DOHH2 (cell line): Measurements from ENCODE around the gene CEP68.
A peak's percentile ranks its signal among the peaks of the same experiment; 100 is the strongest.

ENCODE experiments used
- H3F3A ChIP-seq: fragments of 200-600 bp; sonication (generic), shearing (Covaris generic); 2 replicates; pipeline ENCODE4 v1.6.0; 2016; ENCODE audit warnings: antibody characterized with exemption, mild to moderate bottlenecking; ENCODE audit not compliant: control insufficient read depth, insufficient read depth
- H3K27ac ChIP-seq: fragments of 200-600 bp; sonication (generic); 2 replicates; pipeline ENCODE4 v1.5.1; 2014; ENCODE audit warnings: low read depth, mild to moderate bottlenecking, low read length, moderate library complexity
- H3K27me3 ChIP-seq: fragments of 200-600 bp; sonication (generic); 2 replicates; pipeline ENCODE4 v1.6.1; 2014; ENCODE audit warnings: mild to moderate bottlenecking, low read length, mixed read lengths; ENCODE audit not compliant: control insufficient read depth
- H3K36me3 ChIP-seq: fragments of 200-600 bp; sonication (generic); 2 replicates; pipeline ENCODE4 v1.6.1; 2014; ENCODE audit warnings: mild to moderate bottlenecking, low read length, moderate library complexity, mixed read lengths; ENCODE audit not compliant: control insufficient read depth
- H3K4me1 ChIP-seq: fragments of 200-600 bp; sonication (generic); 2 replicates; pipeline ENCODE4 v1.6.1; 2014; ENCODE audit warnings: mild to moderate bottlenecking, low read length, mixed read lengths; ENCODE audit not compliant: control insufficient read depth
- H3K4me2 ChIP-seq: fragments of 200-600 bp; sonication (generic); 2 replicates; pipeline ENCODE4 v1.6.0; 2014; ENCODE audit warnings: mild to moderate bottlenecking, low read length, moderate library complexity
- H3K4me3 ChIP-seq: fragments of 200-600 bp; sonication (generic); 2 replicates; pipeline ENCODE4 v1.5.1; 2014; ENCODE audit warnings: mild to moderate bottlenecking, low read length, mixed read lengths
- H3K79me2 ChIP-seq: fragments of 200-600 bp; sonication (generic); 2 replicates; pipeline ENCODE4 v1.6.1; 2014; ENCODE audit warnings: mild to moderate bottlenecking, low read length, mixed read lengths; ENCODE audit not compliant: control insufficient read depth
- H3K9me2 ChIP-seq: fragments of 200-600 bp; sonication (generic); replicated peaks from 2 replicates; pipeline ENCODE4 v1.6.1; 2014; ENCODE audit warnings: mild to moderate bottlenecking, low read length, mixed read lengths; ENCODE audit not compliant: control insufficient read depth
- H3K9me3 ChIP-seq: fragments of 200-600 bp; sonication (generic); 2 replicates; pipeline ENCODE4 v1.6.1; 2014; ENCODE audit warnings: antibody characterized with exemption, low read length, mixed read lengths; ENCODE audit not compliant: control insufficient read depth, insufficient read depth
- H4K20me1 ChIP-seq: fragments of 200-600 bp; sonication (generic); 2 replicates; pipeline ENCODE4 v1.6.0; 2014; ENCODE audit warnings: low read depth, mild to moderate bottlenecking, antibody characterized with exemption, low read length, moderate library complexity; ENCODE audit not compliant: control insufficient read depth, insufficient read depth
- CTCF ChIP-seq: fragments of 200-600 bp; sonication (generic); IDR thresholded peaks from one replicate; pipeline ENCODE4 v1.5.1; 2014; ENCODE audit warnings: antibody characterized with exemption, mild to moderate bottlenecking, low read depth, low read length; ENCODE audit not compliant: poor library complexity, severe bottlenecking
- EZH2phosphoT487 ChIP-seq: fragments of 200-600 bp; sonication (generic); IDR thresholded peaks from 2 replicates; pipeline ENCODE4 v1.6.1; 2017; ENCODE audit warnings: borderline replicate concordance, mild to moderate bottlenecking, antibody characterized with exemption, low read length, moderate library complexity, mixed read lengths

The CEP68 gene

GRCh38 chr2:65113229-65113628, 57.0 kb downstream of the CEP68 start:
- TF ChIP-seq CTCF = no peak
- TF ChIP-seq EZH2phosphoT487 = no peak
- H4K20me1 ChIP-seq = peaks cover 14% of the 10 kb centered on the region
- H3K36me3 ChIP-seq = peaks cover 8% of the 10 kb centered on the region; the same call in 1 of the 2 replicates
- H3K27ac ChIP-seq = no peak overlapping the region
- peaks cover 81% of the 10 kb centered on the region for H3K4me1 ChIP-seq
- peaks cover 9% of the 10 kb centered on the region; the same call in 1 of the 2 replicates for H3F3A ChIP-seq
- no peaks in the 10 kb centered on the region for H3K27me3 ChIP-seq
- peak overlapping the region; percentile 25 for H3K4me3 ChIP-seq
- H3K4me2 ChIP-seq = peak overlapping the region; percentile 39
- no peaks in the 10 kb centered on the region for H3K9me3 ChIP-seq
- no peaks in the 10 kb centered on the region for H3K9me2 ChIP-seq
- H3K79me2 ChIP-seq = peaks cover 100% of the 10 kb centered on the region

- Histone ChIP-seq H3K4me2 (peak overlapping the region; percentile 9), H4K20me1 (peaks cover 14% of the 10 kb centered on the region), H3K4me3 (no peak overlapping the region), H3K27me3 (no peaks in the 10 kb centered on the region), H3K79me2 (peaks cover 100% of the 10 kb centered on the region), H3K9me3 (no peaks in the 10 kb centered on the region), H3K4me1 (peaks cover 76% of the 10 kb centered on the region), H3K9me2 (no peaks in the 10 kb centered on the region), H3K36me3 (peaks cover 8% of the 10 kb centered on the region; the same call in 1 of the 2 replicates), H3F3A (peaks cover 9% of the 10 kb centered on the region; the same call in 1 of the 2 replicates), H3K27ac (no peak overlapping the region)
- TF ChIP-seq EZH2phosphoT487 = no peak
- no peak for TF ChIP-seq CTCF
Observed at GRCh38 chr2:65113816-65114215, 57.6 kb downstream of the CEP68 start.

- no peak overlapping the region for H3K4me2 ChIP-seq
- no peaks in the 10 kb centered on the region for H3K27me3 ChIP-seq
- H3K9me3 ChIP-seq = no peaks in the 10 kb centered on the region
- TF ChIP-seq EZH2phosphoT487 = no peak
- no peak for TF ChIP-seq CTCF
- peaks cover 14% of the 10 kb centered on the region for H4K20me1 ChIP-seq
- H3K79me2 ChIP-seq = peaks cover 100% of the 10 kb centered on the region
- H3K36me3 ChIP-seq = peaks cover 8% of the 10 kb centered on the region; the same call in 1 of the 2 replicates
- peaks cover 9% of the 10 kb centered on the region; the same call in 1 of the 2 replicates for H3F3A ChIP-seq
- H3K4me1 ChIP-seq = peaks cover 71% of the 10 kb centered on the region
- H3K9me2 ChIP-seq = no peaks in the 10 kb centered on the region
- no peak overlapping the region for H3K4me3 ChIP-seq
- H3K27ac ChIP-seq = no peak overlapping the region
Observed at GRCh38 chr2:65114921-65115320, 58.7 kb downstream of the CEP68 start.

GRCh38 chr2:65116645-65117044, 60.4 kb downstream of the CEP68 start:
- Histone ChIP-seq H3K4me2 (no peak overlapping the region), H3K4me1 (peaks cover 63% of the 10 kb centered on the region), H3K27me3 (no peaks in the 10 kb centered on the region), H3F3A (peaks cover 9% of the 10 kb centered on the region; the same call in 1 of the 2 replicates), H3K4me3 (no peak overlapping the region), H3K79me2 (peaks cover 100% of the 10 kb centered on the region), H3K9me2 (no peaks in the 10 kb centered on the region), H3K9me3 (no peaks in the 10 kb centered on the region), H3K36me3 (peaks cover 4% of the 10 kb centered on the region; the same call in 1 of the 2 replicates), H3K27ac (no peak overlapping the region), H4K20me1 (peaks cover 18% of the 10 kb centered on the region)
- TF ChIP-seq CTCF = peak; percentile 11
- TF ChIP-seq EZH2phosphoT487 = no peak
